ENCODE data around the gene OR2B3.
"Not testable (repeated sequence)": the region's sequence is repeated elsewhere in the genome, so short reads cannot be mapped to it uniquely, and the experiment has no call there.

OR2B3 gene, protein sequence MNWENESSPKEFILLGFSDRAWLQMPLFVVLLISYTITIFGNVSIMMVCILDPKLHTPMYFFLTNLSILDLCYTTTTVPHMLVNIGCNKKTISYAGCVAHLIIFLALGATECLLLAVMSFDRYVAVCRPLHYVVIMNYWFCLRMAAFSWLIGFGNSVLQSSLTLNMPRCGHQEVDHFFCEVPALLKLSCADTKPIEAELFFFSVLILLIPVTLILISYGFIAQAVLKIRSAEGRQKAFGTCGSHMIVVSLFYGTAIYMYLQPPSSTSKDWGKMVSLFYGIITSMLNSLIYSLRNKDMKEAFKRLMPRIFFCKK

DNA sequence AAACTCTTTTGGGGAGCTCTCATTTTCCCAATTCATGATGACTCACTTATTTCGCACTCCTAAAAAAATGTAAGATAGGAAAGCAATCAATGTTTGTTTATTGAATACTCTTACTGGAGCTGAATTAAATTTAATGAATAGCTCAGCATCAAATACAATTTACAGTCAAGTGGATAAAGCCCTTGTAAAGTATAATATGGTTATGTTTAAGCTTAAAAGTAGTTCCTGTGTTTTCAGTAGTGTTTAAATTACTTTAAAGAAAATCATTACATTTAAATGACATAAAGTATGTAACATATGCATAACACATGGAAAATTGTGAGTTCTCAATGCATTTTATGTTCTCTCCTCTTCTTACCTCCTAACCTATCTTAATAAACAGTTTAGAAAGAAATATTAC lies at the start of gene OR2B3:
OR2B3 (minus strand) TSS at position 101 of the 400 bp plus-strand sequence; CDS start at position 36, 65 bp downstream.
- no peaks in the 10 kb centered on the region for H3K79me2 ChIP-seq (ENCODE audit: insufficient read depth, low read depth)
- no peak within 1 kb of the TSS for H3K4me2 ChIP-seq
- no peak within 1 kb of the TSS for H3K27ac ChIP-seq
- no peaks in the 10 kb centered on the region for H3K4me1 ChIP-seq (ENCODE audit: low read depth, poor library complexity, severe bottlenecking)
- no peaks in the 10 kb centered on the region for H4K20me1 ChIP-seq (ENCODE audit: insufficient read depth)
- no peak within 1 kb of the TSS for H3K4me3 ChIP-seq (IDR thresholded peaks at IDR 0.05; ENCODE audit: insufficient read depth, low read depth, low read length)
- no peak within 1 kb of the TSS for H2AFZ ChIP-seq (ENCODE audit: low read depth)
- H3K27me3 ChIP-seq (ENCODE audit: insufficient read depth, low read depth): no peaks in the 10 kb centered on the region
- no peaks in the 10 kb centered on the region for H3K36me3 ChIP-seq (ENCODE audit: insufficient read depth)
- TF ChIP-seq, protein P1, sequence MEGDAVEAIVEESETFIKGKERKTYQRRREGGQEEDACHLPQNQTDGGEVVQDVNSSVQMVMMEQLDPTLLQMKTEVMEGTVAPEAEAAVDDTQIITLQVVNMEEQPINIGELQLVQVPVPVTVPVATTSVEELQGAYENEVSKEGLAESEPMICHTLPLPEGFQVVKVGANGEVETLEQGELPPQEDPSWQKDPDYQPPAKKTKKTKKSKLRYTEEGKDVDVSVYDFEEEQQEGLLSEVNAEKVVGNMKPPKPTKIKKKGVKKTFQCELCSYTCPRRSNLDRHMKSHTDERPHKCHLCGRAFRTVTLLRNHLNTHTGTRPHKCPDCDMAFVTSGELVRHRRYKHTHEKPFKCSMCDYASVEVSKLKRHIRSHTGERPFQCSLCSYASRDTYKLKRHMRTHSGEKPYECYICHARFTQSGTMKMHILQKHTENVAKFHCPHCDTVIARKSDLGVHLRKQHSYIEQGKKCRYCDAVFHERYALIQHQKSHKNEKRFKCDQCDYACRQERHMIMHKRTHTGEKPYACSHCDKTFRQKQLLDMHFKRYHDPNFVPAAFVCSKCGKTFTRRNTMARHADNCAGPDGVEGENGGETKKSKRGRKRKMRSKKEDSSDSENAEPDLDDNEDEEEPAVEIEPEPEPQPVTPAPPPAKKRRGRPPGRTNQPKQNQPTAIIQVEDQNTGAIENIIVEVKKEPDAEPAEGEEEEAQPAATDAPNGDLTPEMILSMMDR (conservative IDR thresholded peaks at IDR 0.05; ENCODE audit: low read depth, low read length): no peak
- no peak within 1 kb of the TSS for H3K9ac ChIP-seq

DNA sequence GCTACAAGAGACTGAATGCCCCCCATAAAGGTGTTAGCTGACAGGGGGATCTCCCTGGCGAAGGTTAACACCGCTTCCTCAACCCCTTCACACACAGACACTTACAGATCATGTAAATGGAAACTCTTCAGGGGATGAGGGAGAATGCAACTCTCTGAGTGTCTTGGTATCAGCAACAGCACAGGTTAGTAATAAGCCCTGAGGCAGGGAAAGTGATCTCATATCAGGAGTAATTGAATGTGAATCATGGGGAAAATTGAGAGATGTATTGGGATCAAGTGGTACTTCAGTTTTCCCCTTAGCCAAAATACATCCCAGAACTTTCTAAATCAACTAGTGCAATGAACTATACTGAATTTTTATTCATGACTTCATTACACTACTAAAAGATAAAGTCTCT lies 44.6 kb upstream of the OR2B3 start:
- H3K27ac ChIP-seq: no peak overlapping the region
- H3K36me3 ChIP-seq (ENCODE audit: insufficient read depth): no peaks in the 10 kb centered on the region
- H3K4me1 ChIP-seq (ENCODE audit: low read depth, poor library complexity, severe bottlenecking): no peaks in the 10 kb centered on the region
- no peaks in the 10 kb centered on the region for H3K27me3 ChIP-seq (ENCODE audit: insufficient read depth, low read depth)
- no peak overlapping the region for H2AFZ ChIP-seq (ENCODE audit: low read depth)
- no peak overlapping the region for H3K9ac ChIP-seq
- no peak overlapping the region for H3K4me3 ChIP-seq (IDR thresholded peaks at IDR 0.05; ENCODE audit: insufficient read depth, low read depth, low read length)
- H3K4me2 ChIP-seq: no peak overlapping the region
- H3K79me2 ChIP-seq (ENCODE audit: insufficient read depth, low read depth): no peaks in the 10 kb centered on the region
- TF ChIP-seq, protein P1 (conservative IDR thresholded peaks at IDR 0.05; ENCODE audit: low read depth, low read length): no peak
- no peaks in the 10 kb centered on the region for H4K20me1 ChIP-seq (ENCODE audit: insufficient read depth)

DNA sequence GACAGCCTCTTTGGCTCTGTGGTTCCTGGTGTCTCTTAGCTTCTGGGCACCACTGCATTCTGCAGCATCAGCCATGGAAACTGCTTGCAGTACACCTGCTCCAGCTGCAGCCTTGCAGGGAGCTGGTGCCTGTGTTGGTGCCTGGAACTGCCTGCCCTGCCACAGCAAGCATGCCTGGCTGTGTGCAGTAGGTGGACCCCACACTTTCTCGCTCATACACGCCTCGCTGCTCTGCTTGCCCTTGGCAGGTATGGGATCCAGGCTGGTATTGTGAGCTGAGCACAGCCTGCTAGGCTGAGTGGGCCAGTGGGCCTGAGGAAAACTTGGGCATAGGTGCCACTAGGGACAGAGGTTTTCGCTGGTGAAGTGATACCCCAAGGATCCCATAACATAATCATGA lies 43.5 kb upstream of the OR2B3 start:
- Histone ChIP-seq H3K27me3 (ENCODE audit: insufficient read depth, low read depth) (no peaks in the 10 kb centered on the region), H3K27ac (no peak overlapping the region), H3K36me3 (ENCODE audit: insufficient read depth) (no peaks in the 10 kb centered on the region), H3K4me3 (IDR thresholded peaks at IDR 0.05; ENCODE audit: insufficient read depth, low read depth, low read length) (no peak overlapping the region), H2AFZ (ENCODE audit: low read depth) (no peak overlapping the region), H3K9ac (no peak overlapping the region), H3K4me1 (ENCODE audit: low read depth, poor library complexity, severe bottlenecking) (no peaks in the 10 kb centered on the region), H4K20me1 (ENCODE audit: insufficient read depth) (no peaks in the 10 kb centered on the region), H3K4me2 (no peak overlapping the region), H3K79me2 (ENCODE audit: insufficient read depth, low read depth) (no peaks in the 10 kb centered on the region)
- TF ChIP-seq, protein P1 (conservative IDR thresholded peaks at IDR 0.05; ENCODE audit: low read depth, low read length): no peak

DNA sequence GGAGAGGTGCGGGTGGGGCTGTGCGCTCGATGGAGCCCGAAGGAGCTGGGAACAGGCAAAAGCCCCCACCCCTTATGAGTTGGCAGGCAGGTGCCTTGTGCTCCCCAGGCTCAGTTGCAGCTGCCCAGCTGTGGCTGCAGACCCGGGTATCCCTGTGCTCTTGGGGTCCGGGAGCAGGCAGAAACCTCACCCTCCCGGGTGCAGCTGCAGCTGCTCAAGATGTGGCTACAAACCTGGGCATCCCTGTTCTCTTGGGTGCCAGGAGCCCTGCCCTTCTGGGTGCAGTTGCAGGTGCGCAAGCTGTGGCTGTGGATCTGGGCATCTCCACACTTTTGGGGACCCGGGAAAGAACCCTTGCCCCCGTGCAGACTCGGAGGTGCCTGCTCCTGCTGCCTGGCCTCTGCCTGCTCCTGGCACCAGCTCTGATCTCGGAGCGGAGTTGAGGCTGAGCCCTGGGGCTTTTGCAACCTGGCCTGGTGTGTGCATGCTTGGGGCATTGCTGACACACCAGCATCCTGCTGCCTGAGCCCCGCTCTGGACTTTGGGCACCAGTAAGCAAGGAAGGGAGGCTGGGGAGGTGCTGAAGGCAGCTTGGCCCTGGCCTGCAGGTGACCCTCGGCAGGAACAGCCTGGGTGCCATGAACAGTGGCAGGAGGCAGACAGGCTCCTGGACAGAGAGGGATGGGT lies 42.4 kb upstream of the OR2B3 start:
- H4K20me1 ChIP-seq (ENCODE audit: insufficient read depth): no peaks in the 10 kb centered on the region
- no peaks in the 10 kb centered on the region for H3K4me1 ChIP-seq (ENCODE audit: low read depth, poor library complexity, severe bottlenecking)

DNA sequence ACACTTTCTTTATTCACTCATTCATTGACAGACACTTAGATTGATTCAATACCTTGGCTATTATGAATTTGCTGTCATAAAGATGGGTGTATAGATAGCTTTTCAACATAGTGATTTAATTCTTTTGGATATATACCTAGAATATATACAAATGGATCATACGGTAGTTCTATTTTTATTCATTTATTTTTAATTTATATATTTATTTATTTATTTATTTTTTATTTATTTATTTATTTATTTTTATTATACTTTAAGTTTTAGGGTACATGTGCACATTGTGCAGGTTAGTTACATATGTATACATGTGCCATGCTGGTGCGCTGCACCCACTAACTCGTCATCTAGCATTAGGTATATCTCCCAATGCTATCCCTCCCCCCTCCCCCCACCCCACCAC lies 27.9 kb upstream of the OR2B3 start:
- not testable (repeated sequence) for H3K27me3 ChIP-seq (ENCODE audit: insufficient read depth, low read depth); H3K4me1 ChIP-seq (ENCODE audit: low read depth, poor library complexity, severe bottlenecking); H3K79me2 ChIP-seq (ENCODE audit: insufficient read depth, low read depth); H2AFZ ChIP-seq (ENCODE audit: low read depth); H3K9ac ChIP-seq; H4K20me1 ChIP-seq (ENCODE audit: insufficient read depth); H3K27ac ChIP-seq; H3K4me2 ChIP-seq; H3K36me3 ChIP-seq (ENCODE audit: insufficient read depth); H3K4me3 ChIP-seq (IDR thresholded peaks at IDR 0.05; ENCODE audit: insufficient read depth, low read depth, low read length)

More for the DNA sequence above, 42.4 kb upstream of the OR2B3 start:
- Histone ChIP-seq H3K27me3 (ENCODE audit: insufficient read depth, low read depth) (no peaks in the 10 kb centered on the region), H3K4me3 (IDR thresholded peaks at IDR 0.05; ENCODE audit: insufficient read depth, low read depth, low read length) (no peak overlapping the region), H3K36me3 (ENCODE audit: insufficient read depth) (no peaks in the 10 kb centered on the region), H2AFZ (ENCODE audit: low read depth) (no peak overlapping the region), H3K4me2 (no peak overlapping the region), H3K9ac (no peak overlapping the region), H3K27ac (no peak overlapping the region), H3K79me2 (ENCODE audit: insufficient read depth, low read depth) (no peaks in the 10 kb centered on the region)
- TF ChIP-seq, protein P1 (conservative IDR thresholded peaks at IDR 0.05; ENCODE audit: low read depth, low read length): no peak

All from KMS-11 (cell line).